ENCODE data around the gene RUFY1.

GRCh38 chr5:179553006-179553405 lies 2.7 kb downstream of the RUFY1 start:
- TF ChIP-seq CTCF (IDR thresholded peaks at IDR 0.05 in 2 of 3, conservative IDR thresholded peaks at IDR 0.05 in 1 of 3; ENCODE audit: control insufficient read depth in 2 of 3, extremely low read depth in 1 of 3, insufficient read depth in 1 of 3, low read depth in 3 of 3, low read length in 3 of 3) = no peak
- no peak for TF ChIP-seq BCL11A (IDR thresholded peaks at IDR 0.05; ENCODE audit: low read depth, low read length)
- TF ChIP-seq, protein P1, sequence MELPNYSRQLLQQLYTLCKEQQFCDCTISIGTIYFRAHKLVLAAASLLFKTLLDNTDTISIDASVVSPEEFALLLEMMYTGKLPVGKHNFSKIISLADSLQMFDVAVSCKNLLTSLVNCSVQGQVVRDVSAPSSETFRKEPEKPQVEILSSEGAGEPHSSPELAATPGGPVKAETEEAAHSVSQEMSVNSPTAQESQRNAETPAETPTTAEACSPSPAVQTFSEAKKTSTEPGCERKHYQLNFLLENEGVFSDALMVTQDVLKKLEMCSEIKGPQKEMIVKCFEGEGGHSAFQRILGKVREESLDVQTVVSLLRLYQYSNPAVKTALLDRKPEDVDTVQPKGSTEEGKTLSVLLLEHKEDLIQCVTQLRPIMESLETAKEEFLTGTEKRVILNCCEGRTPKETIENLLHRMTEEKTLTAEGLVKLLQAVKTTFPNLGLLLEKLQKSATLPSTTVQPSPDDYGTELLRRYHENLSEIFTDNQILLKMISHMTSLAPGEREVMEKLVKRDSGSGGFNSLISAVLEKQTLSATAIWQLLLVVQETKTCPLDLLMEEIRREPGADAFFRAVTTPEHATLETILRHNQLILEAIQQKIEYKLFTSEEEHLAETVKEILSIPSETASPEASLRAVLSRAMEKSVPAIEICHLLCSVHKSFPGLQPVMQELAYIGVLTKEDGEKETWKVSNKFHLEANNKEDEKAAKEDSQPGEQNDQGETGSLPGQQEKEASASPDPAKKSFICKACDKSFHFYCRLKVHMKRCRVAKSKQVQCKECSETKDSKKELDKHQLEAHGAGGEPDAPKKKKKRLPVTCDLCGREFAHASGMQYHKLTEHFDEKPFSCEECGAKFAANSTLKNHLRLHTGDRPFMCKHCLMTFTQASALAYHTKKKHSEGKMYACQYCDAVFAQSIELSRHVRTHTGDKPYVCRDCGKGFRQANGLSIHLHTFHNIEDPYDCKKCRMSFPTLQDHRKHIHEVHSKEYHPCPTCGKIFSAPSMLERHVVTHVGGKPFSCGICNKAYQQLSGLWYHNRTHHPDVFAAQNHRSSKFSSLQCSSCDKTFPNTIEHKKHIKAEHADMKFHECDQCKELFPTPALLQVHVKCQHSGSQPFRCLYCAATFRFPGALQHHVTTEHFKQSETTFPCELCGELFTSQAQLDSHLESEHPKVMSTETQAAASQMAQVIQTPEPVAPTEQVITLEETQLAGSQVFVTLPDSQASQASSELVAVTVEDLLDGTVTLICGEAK (IDR thresholded peaks at IDR 0.05; ENCODE audit: borderline replicate concordance) = no peak
- TF ChIP-seq FOXK2 (IDR thresholded peaks at IDR 0.05) = no peak
- no peak for TF ChIP-seq ATF3 (IDR thresholded peaks at IDR 0.05; ENCODE audit: borderline replicate concordance, extremely low read depth, low read depth, low read length)
- no peak for TF ChIP-seq CBFB (IDR thresholded peaks at IDR 0.05; ENCODE audit: low read depth)
- no peak for TF ChIP-seq CHD4 (IDR thresholded peaks at IDR 0.05)
- no peak for TF ChIP-seq NRF1 (conservative IDR thresholded peaks at IDR 0.05; ENCODE audit: low read depth, low read length)
- TF ChIP-seq POLR2AphosphoS5 (IDR thresholded peaks at IDR 0.05; ENCODE audit: low read length) = no peak
- TF ChIP-seq, protein P2, sequence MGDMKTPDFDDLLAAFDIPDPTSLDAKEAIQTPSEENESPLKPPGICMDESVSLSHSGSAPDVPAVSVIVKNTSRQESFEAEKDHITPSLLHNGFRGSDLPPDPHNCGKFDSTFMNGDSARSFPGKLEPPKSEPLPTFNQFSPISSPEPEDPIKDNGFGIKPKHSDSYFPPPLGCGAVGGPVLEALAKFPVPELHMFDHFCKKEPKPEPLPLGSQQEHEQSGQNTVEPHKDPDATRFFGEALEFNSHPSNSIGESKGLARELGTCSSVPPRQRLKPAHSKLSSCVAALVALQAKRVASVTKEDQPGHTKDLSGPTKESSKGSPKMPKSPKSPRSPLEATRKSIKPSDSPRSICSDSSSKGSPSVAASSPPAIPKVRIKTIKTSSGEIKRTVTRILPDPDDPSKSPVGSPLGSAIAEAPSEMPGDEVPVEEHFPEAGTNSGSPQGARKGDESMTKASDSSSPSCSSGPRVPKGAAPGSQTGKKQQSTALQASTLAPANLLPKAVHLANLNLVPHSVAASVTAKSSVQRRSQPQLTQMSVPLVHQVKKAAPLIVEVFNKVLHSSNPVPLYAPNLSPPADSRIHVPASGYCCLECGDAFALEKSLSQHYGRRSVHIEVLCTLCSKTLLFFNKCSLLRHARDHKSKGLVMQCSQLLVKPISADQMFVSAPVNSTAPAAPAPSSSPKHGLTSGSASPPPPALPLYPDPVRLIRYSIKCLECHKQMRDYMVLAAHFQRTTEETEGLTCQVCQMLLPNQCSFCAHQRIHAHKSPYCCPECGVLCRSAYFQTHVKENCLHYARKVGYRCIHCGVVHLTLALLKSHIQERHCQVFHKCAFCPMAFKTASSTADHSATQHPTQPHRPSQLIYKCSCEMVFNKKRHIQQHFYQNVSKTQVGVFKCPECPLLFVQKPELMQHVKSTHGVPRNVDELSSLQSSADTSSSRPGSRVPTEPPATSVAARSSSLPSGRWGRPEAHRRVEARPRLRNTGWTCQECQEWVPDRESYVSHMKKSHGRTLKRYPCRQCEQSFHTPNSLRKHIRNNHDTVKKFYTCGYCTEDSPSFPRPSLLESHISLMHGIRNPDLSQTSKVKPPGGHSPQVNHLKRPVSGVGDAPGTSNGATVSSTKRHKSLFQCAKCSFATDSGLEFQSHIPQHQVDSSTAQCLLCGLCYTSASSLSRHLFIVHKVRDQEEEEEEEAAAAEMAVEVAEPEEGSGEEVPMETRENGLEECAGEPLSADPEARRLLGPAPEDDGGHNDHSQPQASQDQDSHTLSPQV (IDR thresholded peaks at IDR 0.05) = no peak
- no peak for TF ChIP-seq GABPA (IDR thresholded peaks at IDR 0.05; ENCODE audit: low read depth)
- no peak for TF ChIP-seq PBX3 (IDR thresholded peaks at IDR 0.05; ENCODE audit: insufficient replicate concordance, low read depth, low read length)

All from GM12878 (cell line).